Ectodermal cell (in vitro differentiated cells): Measurements from ENCODE around the gene KIAA2012.

Experiments used
- H3K27ac ChIP-seq: 2 replicates; pipeline ENCODE4 v1.7.0; 2013; ENCODE audit warnings: mild to moderate bottlenecking, low read depth, low read length; ENCODE audit not compliant: insufficient read depth, poor library complexity, severe bottlenecking
- H3K27me3 ChIP-seq: 2 replicates; pipeline ENCODE4 v1.7.0; 2013; ENCODE audit warnings: mild to moderate bottlenecking, low read length; ENCODE audit not compliant: insufficient read depth, control insufficient read depth, poor library complexity, severe bottlenecking
- H3K36me3 ChIP-seq: one replicate; pipeline ENCODE4 v1.7.0; 2013; ENCODE audit warnings: low read length; ENCODE audit not compliant: control insufficient read depth, insufficient read depth
- H3K4me1 ChIP-seq: one replicate; pipeline ENCODE4 v1.7.0; 2013; ENCODE audit warnings: low read length; ENCODE audit not compliant: control insufficient read depth, insufficient read depth
- H3K4me3 ChIP-seq: 2 replicates; pipeline ENCODE4 v1.7.0; 2013; ENCODE audit warnings: low read depth, low read length, control low read depth; ENCODE audit not compliant: insufficient read depth
- H3K9me3 ChIP-seq: 2 replicates; pipeline ENCODE4 v1.7.0; 2013; ENCODE audit warnings: mild to moderate bottlenecking, low read length, moderate library complexity; ENCODE audit not compliant: control insufficient read depth
- WGBS, 2 experiments: methylation state at CpG; one replicate each; pipeline ENCODE4 v1.1.7; 2013; ENCODE audit warnings: missing lambda C conversion rate in 2 of 2; 5-methylcytosine and 5-hydroxymethylcytosine counted together

Gene KIAA2012

GRCh38 chr2:202158796-202159195 is 85.7 kb downstream of the KIAA2012 start:
- Histone ChIP-seq H3K27ac (no peak overlapping the region), H3K36me3 (no peaks in the 10 kb centered on the region), H3K9me3 (no peaks in the 10 kb centered on the region), H3K4me1 (peaks cover 6% of the 10 kb centered on the region), H3K4me3 (no peak overlapping the region), H3K27me3 (no peaks in the 10 kb centered on the region)
- WGBS, 2 experiments = 77% methylated on average over 5 of the region's 5 CpGs

GRCh38 chr2:202161151-202161835 is 88.2 kb downstream of the KIAA2012 start:
- no peaks in the 10 kb centered on the region for H3K27me3 ChIP-seq
- no peaks in the 10 kb centered on the region for H3K4me1 ChIP-seq
- 90 to 93% methylated on average over 8 of the region's 8 CpGs for WGBS, 2 experiments
- H3K36me3 ChIP-seq = no peaks in the 10 kb centered on the region
- no peak overlapping the region for H3K4me3 ChIP-seq
- H3K27ac ChIP-seq = no peak overlapping the region
- no peaks in the 10 kb centered on the region for H3K9me3 ChIP-seq

GRCh38 chr2:202164411-202164810 is 91.4 kb downstream of the KIAA2012 start:
- H3K9me3 ChIP-seq = no peaks in the 10 kb centered on the region
- H3K27ac ChIP-seq = no peak overlapping the region
- no peaks in the 10 kb centered on the region for H3K27me3 ChIP-seq
- H3K4me3 ChIP-seq = no peak overlapping the region
- WGBS, 2 experiments = 65 to 67% methylated on average over 3 of the region's 3 CpGs
- H3K4me1 ChIP-seq = no peaks in the 10 kb centered on the region
- no peaks in the 10 kb centered on the region for H3K36me3 ChIP-seq

GRCh38 chr2:202165208-202165607 is 92.2 kb downstream of the KIAA2012 start:
- Histone ChIP-seq H3K4me3 (no peak overlapping the region), H3K27me3 (no peaks in the 10 kb centered on the region), H3K27ac (no peak overlapping the region), H3K36me3 (no peaks in the 10 kb centered on the region), H3K4me1 (no peaks in the 10 kb centered on the region), H3K9me3 (no peaks in the 10 kb centered on the region)
- 86 to 89% methylated on average over 5 of the region's 5 CpGs for WGBS, 2 experiments

GRCh38 chr2:202165945-202166344 is 92.9 kb downstream of the KIAA2012 start:
- peaks cover 2% of the 10 kb centered on the region for H3K4me1 ChIP-seq
- H3K9me3 ChIP-seq = no peaks in the 10 kb centered on the region
- no peak overlapping the region for H3K4me3 ChIP-seq
- H3K27ac ChIP-seq = no peak overlapping the region
- H3K27me3 ChIP-seq = no peaks in the 10 kb centered on the region
- 100% methylated on average over 1 of the region's 1 CpG for WGBS, 2 experiments
- no peaks in the 10 kb centered on the region for H3K36me3 ChIP-seq

GRCh38 chr2:202169131-202169530 is 96.1 kb downstream of the KIAA2012 start:
- no peaks in the 10 kb centered on the region for H3K27me3 ChIP-seq
- H3K4me1 ChIP-seq = peaks cover 8% of the 10 kb centered on the region
- H3K4me3 ChIP-seq = no peak overlapping the region
- H3K27ac ChIP-seq = no peak overlapping the region
- no peaks in the 10 kb centered on the region for H3K9me3 ChIP-seq
- no peaks in the 10 kb centered on the region for H3K36me3 ChIP-seq

- H3K27ac ChIP-seq = no peak overlapping the region
- H3K4me3 ChIP-seq = no peak overlapping the region
- no peaks in the 10 kb centered on the region for H3K27me3 ChIP-seq
- no peaks in the 10 kb centered on the region for H3K9me3 ChIP-seq
- 82 to 84% methylated on average over 8 of the region's 8 CpGs for WGBS, 2 experiments
- no peaks in the 10 kb centered on the region for H3K36me3 ChIP-seq
- peaks cover 8% of the 10 kb centered on the region for H3K4me1 ChIP-seq
Measured at GRCh38 chr2:202169832-202170424, 96.9 kb downstream of the KIAA2012 start.

DNA sequence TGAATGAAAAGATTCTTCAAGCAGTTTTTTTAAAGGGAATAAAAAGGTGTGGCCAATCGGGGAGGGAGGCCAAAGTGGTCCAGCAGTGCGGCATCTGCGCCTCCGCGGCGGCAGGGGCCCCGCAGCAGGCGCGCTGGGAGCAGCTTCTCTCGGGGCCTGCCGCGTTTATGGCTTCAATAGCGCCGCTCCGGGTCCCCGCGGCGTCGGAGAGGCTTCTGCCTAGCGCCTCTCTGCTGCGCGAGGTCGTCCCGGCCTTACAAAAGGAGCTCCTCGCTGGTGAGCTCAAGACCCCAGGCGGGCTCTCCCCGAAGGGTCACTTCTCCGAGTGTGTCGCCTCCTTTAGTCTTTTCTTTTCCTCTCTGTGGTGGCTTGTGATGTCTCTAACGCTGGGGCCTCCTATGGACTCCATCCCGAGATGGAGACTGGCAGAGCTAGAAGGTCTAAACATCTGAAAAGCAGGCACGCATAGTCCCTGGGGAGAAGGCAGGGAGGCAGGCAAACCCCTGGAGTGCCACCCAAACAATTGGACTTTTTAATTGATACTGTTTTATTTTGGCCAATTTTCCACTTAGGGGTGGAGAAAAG is 98.3 kb downstream of the KIAA2012 start:
- Histone ChIP-seq H3K9me3 (no peaks in the 10 kb centered on the region), H3K4me1 (peaks cover 8% of the 10 kb centered on the region), H3K36me3 (no peaks in the 10 kb centered on the region), H3K27me3 (no peaks in the 10 kb centered on the region), H3K27ac (no peak overlapping the region), H3K4me3 (no peak overlapping the region)
- 18 to 21% methylated on average over 32 of the region's 32 CpGs for WGBS, 2 experiments

GRCh38 chr2:202172439-202173211 is 99.6 kb downstream of the KIAA2012 start:
- Histone ChIP-seq H3K4me3 (no peak overlapping the region), H3K9me3 (no peaks in the 10 kb centered on the region), H3K36me3 (no peaks in the 10 kb centered on the region), H3K4me1 (peaks cover 8% of the 10 kb centered on the region), H3K27me3 (no peaks in the 10 kb centered on the region), H3K27ac (no peak overlapping the region)
- WGBS, 2 experiments = 85 to 96% methylated on average over 6 of the region's 6 CpGs

- no peaks in the 10 kb centered on the region for H3K27me3 ChIP-seq
Measured at GRCh38 chr2:202178346-202178958, 105.4 kb downstream of the KIAA2012 start.

More at GRCh38 chr2:202178346-202178958, 105.4 kb downstream of the KIAA2012 start:
- Histone ChIP-seq H3K9me3 (no peaks in the 10 kb centered on the region), H3K4me3 (no peak overlapping the region), H3K27ac (no peak overlapping the region), H3K4me1 (no peaks in the 10 kb centered on the region), H3K36me3 (no peaks in the 10 kb centered on the region)
- WGBS, 2 experiments = 53 to 58% methylated on average over 7 of the region's 7 CpGs
